GM21576 (cell line): ENCODE measurements around the gene PPP2R3A.
"Not testable (repeated sequence)": the region's sequence is repeated elsewhere in the genome, so short reads cannot be mapped to it uniquely, and the experiment has no call there.

ENCODE experiments used
- ATAC-seq: cut with Tn5 transposase; IDR thresholded peaks from one replicate; pipeline ENCODE4 v1.9.1; 2021; ENCODE audit warnings: mild to moderate bottlenecking, moderate library complexity; ENCODE audit not compliant: unreplicated experiment

PPP2R3A gene

DNA sequence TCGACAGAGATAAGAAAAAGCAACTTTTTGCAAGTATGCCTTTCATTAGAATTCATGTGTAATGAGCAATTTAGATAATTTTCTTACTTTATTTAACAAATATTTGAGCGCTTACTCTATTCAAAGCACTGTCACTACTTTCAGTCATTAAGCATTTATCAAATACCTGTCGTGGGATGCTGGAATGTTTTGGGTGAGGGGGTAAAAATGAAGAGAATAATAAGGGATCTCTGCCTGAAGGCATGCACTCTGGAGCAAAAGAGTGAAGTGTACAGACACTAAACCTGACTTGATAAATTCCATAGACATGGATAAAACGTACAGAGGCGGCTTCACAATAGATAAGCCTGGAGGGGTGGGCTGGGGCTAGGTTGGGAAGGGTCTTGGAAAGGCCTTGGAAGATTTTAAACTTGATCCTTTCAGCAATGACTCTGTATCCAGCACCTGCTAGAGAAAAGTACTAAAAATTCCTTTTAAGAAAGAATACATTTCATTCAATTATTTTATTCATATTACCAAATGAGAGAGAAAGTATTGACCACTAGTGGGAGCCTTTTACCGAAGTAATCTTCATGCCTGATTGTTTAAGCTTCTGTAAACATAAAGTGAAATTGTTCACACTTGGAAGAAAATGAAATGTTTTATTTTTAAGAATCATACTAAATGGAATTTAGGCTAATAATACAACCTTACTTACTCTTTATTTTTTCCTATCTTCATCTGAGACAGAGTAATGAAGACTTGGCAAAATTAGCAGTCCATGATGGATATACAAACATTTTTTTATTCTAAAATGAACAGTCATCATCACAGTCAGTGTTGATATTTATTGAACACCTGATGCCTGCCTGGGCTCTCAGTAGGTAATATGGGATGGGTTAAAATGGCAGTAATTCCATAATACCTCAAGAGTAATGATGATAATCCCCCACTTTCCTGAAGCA, 113.2 kb downstream of the PPP2R3A start:
- no peak for ATAC-seq

DNA sequence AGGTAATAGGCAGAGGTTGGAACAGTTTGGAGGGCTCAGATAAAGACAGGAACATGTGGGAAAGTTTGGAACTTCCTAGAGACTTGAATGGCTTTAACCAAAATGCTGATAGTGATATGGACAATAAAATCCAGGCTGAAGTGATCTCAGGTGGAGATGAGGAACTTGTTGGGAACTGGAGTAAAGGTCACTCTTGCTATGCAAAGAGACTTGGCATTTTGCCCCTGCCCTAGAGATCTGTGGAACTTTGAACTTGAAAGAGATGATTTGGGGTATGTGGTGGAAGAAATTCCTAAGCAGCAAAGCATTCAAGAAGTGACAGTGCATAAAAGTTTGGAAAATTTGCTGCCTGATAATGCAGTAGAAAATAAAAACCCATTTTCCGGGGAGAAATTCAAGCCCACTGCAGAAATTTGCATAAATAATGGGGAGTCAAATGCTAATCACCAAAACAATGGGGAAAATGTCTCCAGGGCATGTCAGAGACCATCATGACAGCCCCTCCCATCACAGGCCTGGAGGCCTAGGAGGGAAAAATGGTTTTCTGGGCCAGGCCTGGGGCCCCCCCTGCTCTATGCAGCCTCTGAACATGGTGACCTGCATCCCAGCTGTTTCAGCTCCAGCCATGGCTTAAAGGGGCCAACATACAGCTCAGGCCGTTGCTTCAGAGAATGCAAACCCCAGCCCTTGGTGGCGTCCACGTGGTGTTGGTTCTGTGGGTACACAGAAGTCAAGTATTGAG, 118.3 kb downstream of the PPP2R3A start:
- not testable (repeated sequence) for ATAC-seq

- not testable (repeated sequence) for ATAC-seq
Measured at GRCh38 chr3:136085067-136085466, 119.5 kb downstream of the PPP2R3A start.

DNA sequence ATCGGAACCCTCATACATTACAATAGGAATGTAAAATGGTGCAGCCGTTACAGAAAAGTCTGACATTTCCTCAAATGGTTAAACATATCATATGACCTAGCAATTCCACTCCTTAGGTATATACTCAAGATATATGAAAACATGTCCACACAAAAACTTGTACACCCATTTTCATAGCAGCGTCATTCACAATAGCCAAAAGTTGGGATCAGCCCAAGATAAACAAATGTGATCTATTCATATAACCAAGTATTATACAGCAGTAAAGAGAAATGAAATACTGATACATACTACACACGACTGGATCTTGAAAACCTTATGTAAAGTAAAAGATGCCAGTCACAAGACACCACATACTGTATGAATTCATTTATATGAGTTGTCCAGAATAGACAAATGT, 128.2 kb downstream of the PPP2R3A start:
- ATAC-seq: no peak

GRCh38 chr3:136105044-136105443, 139.5 kb downstream of the PPP2R3A start:
- ATAC-seq: no peak

DNA sequence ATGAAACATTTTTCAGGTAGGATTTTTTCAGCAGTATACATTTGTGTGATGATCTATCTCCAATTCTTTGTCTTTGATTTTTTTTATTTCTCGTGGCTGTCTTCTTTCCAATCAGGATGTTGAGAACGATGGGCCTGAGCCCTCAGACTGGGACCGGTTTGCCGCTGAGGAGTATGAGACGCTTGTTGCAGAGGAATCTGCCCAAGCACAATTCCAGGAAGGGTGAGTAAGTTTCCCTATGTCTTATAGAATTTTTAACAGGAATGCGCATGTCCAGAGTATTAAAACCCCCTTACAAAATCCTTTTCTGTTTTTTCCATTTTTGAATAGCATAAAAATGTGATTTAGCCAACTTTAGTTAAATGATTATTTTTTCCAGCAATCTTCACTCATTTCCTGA, 140.6 kb downstream of the PPP2R3A start:
- ATAC-seq: no peak

GRCh38 chr3:136109499-136109898, 144.0 kb downstream of the PPP2R3A start:
- peak; percentile 99 for ATAC-seq

DNA sequence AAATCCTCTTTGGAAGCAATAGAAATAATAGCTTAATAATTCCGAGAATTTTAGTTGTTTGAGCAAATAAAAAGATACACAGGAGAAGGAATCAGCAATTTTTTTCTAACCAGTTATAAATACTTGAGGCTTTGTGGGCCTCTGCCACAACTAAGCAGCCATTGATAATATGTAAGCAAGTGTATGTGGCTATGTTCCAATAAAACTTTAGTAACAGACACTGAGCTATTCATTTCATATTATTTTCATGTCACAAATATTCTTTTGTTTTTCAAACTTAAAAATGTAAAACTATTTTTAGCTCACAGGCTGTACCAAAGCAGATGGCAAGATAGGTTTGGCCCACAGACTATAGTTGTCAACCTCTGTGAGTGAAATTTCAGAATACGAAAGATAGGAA, 145.0 kb downstream of the PPP2R3A start:
- no peak for ATAC-seq

- ATAC-seq: no peak
Measured at GRCh38 chr3:136114421-136114820, 148.9 kb downstream of the PPP2R3A start.

DNA sequence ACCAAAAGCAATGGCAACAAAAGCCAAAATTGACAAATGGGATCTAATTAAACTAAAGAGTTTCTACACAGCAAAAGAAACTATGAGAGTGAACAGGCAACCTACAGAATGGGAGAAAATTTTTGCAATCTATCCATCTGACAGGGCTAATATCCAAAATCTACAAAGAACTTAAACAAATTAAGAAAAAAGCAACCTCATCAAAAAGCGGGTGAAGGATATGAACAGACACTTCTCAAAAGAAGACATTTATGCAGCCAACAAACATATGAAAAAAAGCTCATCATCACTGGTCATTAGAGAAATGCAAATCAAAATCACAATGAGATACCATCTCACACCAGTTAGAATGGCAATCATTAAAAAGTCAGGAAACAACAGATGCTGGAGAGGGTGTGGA, 153.8 kb downstream of the PPP2R3A start:
- not testable (repeated sequence) for ATAC-seq

DNA sequence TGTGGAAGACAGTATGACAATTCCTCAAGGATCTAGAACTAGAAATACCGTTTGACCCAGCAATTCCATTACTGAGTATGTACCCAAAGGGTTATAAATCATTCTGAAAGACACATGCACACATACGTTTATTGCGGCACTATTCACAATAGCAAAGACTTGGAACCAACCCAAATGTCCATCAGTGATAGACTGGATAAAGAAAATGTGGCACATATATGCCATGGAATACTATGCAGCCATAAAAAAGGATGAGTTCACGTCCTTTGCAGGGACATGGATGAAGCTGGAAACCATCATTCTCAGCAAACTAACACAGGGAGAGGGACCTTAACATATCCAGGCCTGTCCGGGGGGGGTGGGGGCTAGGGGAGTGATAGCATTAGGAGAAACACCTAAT, 154.3 kb downstream of the PPP2R3A start:
- not testable (repeated sequence) for ATAC-seq

DNA sequence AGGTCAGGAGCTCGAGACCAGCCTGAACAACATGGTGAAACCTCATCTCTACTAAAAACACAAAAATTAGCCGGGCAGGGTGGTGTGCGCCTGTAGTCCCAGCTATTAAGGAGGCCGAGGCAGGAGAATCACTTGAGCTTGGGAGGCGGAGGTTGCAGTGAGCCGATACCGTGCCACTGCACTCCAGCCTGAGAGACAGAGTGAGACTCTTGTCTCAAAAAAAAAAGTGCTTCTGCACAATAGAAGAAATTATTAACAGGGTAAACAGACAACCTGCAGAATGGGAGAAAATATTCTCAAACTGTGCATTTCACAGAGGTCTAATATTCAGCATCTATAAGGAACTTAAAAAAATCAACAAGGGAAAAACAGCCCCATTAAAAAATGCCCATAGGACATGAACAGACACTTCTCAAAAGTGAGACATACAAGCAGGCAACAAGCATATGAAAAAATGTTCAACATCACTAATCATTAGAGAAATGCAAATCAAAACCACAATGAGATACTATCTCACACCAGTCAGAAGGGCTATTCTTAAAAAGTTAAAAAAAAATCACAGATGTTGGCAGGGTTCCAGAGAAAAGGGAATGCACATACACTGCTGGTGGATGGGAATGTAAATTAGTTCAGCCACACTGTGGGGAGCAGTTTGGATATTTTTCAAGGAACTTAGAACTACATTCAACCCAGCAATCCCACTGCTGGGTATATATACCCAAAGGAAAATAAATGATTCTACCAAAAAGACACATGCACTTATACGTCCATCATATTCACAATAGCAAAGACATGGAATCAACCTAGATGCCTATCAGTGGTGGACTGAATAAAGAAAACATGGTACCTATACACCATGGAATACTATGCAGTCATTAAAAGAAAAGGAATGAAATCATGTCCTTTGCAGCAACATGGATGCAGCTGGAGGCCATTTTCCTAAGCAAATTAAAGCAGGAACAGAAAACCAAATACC, 155.1 kb downstream of the PPP2R3A start:
- peak; percentile 63 for ATAC-seq

- ATAC-seq: no peak
Measured at GRCh38 chr3:136122006-136122405, 156.5 kb downstream of the PPP2R3A start.

GRCh38 chr3:136131647-136132046, 166.1 kb downstream of the PPP2R3A start:
- not testable (repeated sequence) for ATAC-seq

DNA sequence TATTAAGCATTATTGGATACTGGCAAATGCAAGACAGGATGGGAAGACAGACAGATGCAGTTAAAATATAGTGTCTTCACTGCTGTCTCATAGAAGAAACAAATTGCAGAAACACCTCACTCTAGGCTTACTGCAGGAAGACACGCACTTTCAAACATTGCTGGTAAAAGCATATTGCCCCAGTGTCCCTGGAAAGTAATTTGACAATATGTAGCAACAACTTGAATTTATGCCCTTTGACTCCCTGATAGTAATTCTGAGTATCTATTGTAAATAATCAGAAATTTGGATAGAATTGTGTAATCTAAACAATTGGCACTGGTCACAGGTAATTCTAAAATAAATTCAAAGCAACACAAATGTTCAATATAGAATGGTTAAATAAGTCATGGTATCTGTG, 168.6 kb downstream of the PPP2R3A start:
- no peak for ATAC-seq

DNA sequence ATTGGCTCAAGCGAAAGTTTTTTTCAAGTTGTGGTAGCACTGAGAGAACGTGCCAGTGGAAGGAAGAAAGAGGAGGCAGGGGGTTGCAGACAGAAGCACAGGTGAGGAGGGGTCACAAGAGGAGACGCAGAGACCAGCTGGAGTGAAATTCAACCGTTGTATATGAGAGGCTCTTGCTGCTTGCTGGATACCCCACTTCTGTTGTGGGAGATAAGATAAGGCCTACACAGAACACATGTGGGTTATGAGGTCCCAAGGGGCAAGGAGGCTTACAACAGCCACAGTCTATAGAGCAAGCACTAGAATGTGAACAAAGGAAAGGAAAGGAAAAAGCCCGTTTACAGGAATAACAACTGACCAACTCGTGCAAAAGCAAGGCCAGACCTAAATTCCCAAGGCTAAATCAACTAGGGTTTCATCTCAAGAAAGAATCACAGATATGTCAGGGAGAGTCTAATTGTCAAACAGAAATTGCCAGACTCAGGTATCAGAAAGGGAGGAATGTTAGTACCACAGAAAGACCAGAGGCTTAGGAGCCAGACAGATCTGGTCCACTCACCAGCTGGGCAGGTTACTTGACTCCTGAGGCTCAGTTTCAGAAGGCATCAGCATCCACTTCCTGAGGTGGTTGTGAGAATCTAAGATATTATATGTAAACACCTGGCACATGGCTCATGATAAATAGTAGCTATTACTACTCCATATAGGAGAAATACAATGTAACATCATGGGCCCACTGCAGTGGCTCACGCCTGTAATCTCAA, 169.7 kb downstream of the PPP2R3A start:
- no peak for ATAC-seq

- ATAC-seq: no peak
Measured at GRCh38 chr3:136136454-136136853, 170.9 kb downstream of the PPP2R3A start.

DNA sequence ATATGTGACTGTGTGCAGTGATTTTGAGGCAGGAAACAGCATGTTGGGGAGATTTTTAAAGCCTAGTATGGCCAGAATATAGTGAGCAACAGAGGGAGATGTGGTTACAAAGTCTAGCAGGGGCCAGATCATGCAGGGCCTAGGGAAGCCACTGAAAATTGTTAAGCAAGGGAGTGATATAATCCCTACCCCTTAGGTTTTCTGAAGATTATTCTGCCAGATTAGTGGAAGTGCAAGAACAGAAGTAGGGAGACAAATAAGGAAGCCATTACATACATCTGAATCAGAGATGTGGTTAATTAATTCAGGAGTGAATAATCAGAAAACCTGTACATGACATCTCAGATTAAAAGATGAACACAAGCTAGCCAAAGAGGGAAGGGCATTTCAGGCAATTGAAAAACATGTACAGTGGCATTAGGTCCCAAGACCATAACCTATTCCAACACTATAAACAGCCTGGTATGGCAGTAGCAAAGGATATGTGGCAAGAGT, 175.8 kb downstream of the PPP2R3A start:
- ATAC-seq: no peak

DNA sequence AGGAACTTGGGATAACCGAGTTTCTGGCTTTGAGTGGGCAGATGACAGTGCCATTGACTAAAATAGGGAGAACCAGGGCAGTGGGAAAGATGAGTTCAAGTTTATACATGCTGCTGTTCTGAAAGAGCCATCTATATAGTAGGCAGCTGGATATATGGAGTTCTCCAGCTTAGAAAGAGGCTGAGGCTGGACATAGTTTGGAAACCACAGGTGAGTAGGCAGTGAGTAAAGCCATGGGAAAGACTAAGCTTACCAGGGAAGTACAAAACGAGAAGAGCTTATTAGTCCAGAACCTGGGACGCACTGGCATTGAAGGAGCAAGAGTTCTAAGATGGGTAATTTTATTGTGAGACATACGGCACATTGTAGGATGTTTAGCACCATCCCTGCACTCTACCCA, 176.4 kb downstream of the PPP2R3A start:
- ATAC-seq: no peak

- no peak for ATAC-seq
Measured at GRCh38 chr3:136142592-136142991, 177.1 kb downstream of the PPP2R3A start.
